ENCODE data around the gene STIM1. TPM values are rescaled to one million over a fixed set of nuclear protein-coding genes. Genes with fewer than 3 reads are reported as not detected.

The STIM1 gene
- total RNA-seq, 3 donors from 2014 or later, result 56.1 to 74.8 (median 72.5) TPM

DNA sequence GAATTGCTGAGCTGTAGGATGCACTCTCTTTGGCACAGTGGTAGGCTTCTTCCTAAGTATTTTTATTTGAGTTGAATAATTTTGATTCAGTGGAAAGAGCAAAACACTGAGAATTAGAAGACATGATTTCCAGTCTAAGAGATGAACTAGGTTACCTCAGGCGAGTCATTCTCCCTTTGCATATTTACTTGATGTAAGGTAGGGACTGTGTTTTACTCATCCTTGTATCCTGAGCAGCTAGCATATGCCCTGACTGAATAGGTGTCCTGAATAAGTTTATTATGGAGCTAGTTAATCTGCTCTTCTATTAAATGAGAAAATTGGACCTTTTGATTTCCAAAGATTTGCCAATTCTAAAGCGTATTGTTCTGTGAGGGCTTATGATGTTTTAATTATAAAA is 50.7 kb downstream of the STIM1 start:
- peaks cover 36% of the 10 kb centered on the region for H3K4me1 ChIP-seq (ENCODE audit: low read depth)
- no peaks in the 10 kb centered on the region for H3K36me3 ChIP-seq (ENCODE audit: low read depth)
- H3K9me3 ChIP-seq, result no peaks in the 10 kb centered on the region
- no peak for TF ChIP-seq CTCF (IDR thresholded peaks at IDR 0.05)
- H3K4me3 ChIP-seq, result no peak overlapping the region
- intact Hi-C loops (cut with DNase I, micrococcal nuclease), result no loop called here
- DNase-seq, result no peak
- no peak for ATAC-seq

- Histone ChIP-seq H3K36me3 (ENCODE audit: low read depth) (no peaks in the 10 kb centered on the region), H3K4me3 (no peak overlapping the region), H3K9me3 (no peaks in the 10 kb centered on the region), H3K4me1 (ENCODE audit: low read depth) (peaks cover 32% of the 10 kb centered on the region)
- no peak for DNase-seq
- ATAC-seq, result no peak
- no peak for TF ChIP-seq CTCF (IDR thresholded peaks at IDR 0.05)
- intact Hi-C loops (cut with DNase I, micrococcal nuclease), result no loop called here
Measured at GRCh38 chr11:3907590-3907989, 52.1 kb downstream of the STIM1 start.

DNA sequence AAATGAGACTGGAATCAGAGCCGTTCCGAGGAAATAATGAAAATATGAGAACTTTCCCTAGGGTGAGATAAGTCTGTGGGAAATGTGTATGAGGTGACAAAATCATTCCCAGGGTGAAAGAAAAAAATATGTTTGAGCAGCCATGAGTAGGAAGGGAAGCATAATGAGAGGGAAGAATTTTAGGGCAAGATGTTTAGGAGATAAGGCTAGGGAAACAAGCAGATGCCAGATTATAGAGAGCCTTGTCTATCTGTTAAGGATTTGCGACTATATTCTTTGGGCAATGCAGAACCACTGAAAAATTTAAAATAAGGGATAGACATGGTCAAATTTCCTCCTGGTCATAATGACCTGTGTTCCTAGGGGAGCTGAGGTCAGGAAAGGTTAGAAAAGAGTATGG is 54.4 kb downstream of the STIM1 start:
- Histone ChIP-seq H3K4me1 (ENCODE audit: low read depth) (peaks cover 10% of the 10 kb centered on the region), H3K36me3 (ENCODE audit: low read depth) (no peaks in the 10 kb centered on the region), H3K9me3 (no peaks in the 10 kb centered on the region), H3K4me3 (no peak overlapping the region)
- ATAC-seq (no peak), DNase-seq (no peak)
- intact Hi-C loops (cut with DNase I, micrococcal nuclease), result no loop called here
- no peak for TF ChIP-seq CTCF (IDR thresholded peaks at IDR 0.05)

GRCh38 chr11:3911908-3912505 is 56.5 kb downstream of the STIM1 start:
- no peaks in the 10 kb centered on the region for H3K9me3 ChIP-seq
- ATAC-seq, result no peak
- H3K4me3 ChIP-seq, result no peak overlapping the region
- no peak for TF ChIP-seq CTCF (IDR thresholded peaks at IDR 0.05)
- intact Hi-C loops (cut with DNase I, micrococcal nuclease), result no loop called here
- no peaks in the 10 kb centered on the region for H3K36me3 ChIP-seq (ENCODE audit: low read depth)
- DNase-seq, result no peak
- H3K4me1 ChIP-seq (ENCODE audit: low read depth), result peaks cover 5% of the 10 kb centered on the region

DNA sequence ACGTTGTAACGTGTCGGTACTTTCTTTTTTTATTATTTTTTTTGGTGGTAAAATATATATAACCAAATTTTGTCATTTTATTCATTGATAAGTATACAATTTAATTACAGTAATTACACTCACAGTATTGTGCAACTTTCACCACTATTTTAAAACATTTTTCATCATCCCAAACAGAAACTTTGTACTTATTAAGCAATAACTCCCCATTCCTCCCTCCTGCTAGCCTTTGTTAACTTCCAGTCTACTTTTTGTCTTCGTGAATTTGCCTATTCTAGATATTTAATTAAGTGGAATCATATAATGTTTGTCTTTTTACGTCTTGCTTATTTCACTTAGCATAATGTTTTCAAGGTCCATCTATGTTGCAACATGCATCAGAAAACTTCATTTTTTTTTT is 58.5 kb downstream of the STIM1 start:
- Histone ChIP-seq H3K4me1 (ENCODE audit: low read depth) (peaks cover 7% of the 10 kb centered on the region), H3K9me3 (no peaks in the 10 kb centered on the region), H3K36me3 (ENCODE audit: low read depth) (no peaks in the 10 kb centered on the region), H3K4me3 (no peak overlapping the region)
- ATAC-seq (no peak), DNase-seq (no peak)
- no peak for TF ChIP-seq CTCF (IDR thresholded peaks at IDR 0.05)
- intact Hi-C loops (cut with DNase I, micrococcal nuclease), result no loop called here

DNA sequence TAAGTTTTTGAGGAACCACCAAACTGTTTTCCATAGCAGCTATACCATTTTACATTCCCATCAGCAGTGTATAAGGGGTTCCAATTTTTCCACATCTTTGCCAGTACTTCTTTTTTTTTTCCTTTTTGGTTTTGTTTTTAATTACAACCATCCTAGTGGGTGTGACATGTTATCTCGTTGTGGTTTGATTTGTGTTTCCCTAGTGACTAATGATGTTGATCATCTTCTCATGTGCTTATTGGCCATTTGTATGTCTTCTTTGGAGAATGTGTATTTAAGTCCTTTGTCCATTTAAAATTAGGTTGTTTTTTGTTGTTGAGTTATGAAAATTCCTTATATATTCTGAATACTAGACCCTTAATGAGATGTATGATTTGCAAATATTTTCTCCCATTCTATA is 59.3 kb downstream of the STIM1 start:
- ATAC-seq, result peak; percentile 11
- intact Hi-C loops (cut with DNase I, micrococcal nuclease), result no loop called here

More for the DNA sequence above, 59.3 kb downstream of the STIM1 start:
- DNase-seq, result no peak
- no peaks in the 10 kb centered on the region for H3K36me3 ChIP-seq (ENCODE audit: low read depth)
- no peak overlapping the region for H3K4me3 ChIP-seq
- peaks cover 7% of the 10 kb centered on the region for H3K4me1 ChIP-seq (ENCODE audit: low read depth)
- no peaks in the 10 kb centered on the region for H3K9me3 ChIP-seq
- no peak for TF ChIP-seq CTCF (IDR thresholded peaks at IDR 0.05)

All from mucosa of descending colon (tissue), 3 donors.